Glomerular visceral epithelial cell (primary cell): ENCODE results near the gene WDR27.
A peak's percentile ranks its signal among the peaks of the same experiment; 100 is the strongest.
"Not testable (repeated sequence)": the region's sequence is repeated elsewhere in the genome, so short reads cannot be mapped to it uniquely, and the experiment has no call there.

Source experiments
- DNase-seq: peaks from one replicate; pipeline ENCODE4 v3.0.0-alpha.2; 2016; ENCODE audit errors: extremely low spot score

The WDR27 gene

DNA sequence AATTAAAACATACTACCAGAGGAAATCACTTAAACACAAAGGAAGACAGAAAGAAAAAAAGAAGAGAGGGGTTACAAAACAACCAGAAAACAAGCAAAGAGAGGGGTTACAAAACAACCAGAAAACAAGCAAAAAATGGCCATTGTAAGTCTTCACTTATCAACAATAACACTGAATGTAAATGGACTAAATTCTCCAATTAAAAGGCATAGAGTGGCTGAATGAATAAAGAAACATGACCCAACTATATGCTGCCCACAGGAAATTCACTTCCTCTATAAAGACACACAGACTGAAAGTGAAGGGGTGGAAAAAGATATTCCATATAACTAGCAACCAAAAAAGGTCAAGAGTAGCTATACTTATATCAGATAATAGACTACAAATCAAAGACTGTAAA is 180.0 kb downstream of the WDR27 start:
- no peak for DNase-seq

DNA sequence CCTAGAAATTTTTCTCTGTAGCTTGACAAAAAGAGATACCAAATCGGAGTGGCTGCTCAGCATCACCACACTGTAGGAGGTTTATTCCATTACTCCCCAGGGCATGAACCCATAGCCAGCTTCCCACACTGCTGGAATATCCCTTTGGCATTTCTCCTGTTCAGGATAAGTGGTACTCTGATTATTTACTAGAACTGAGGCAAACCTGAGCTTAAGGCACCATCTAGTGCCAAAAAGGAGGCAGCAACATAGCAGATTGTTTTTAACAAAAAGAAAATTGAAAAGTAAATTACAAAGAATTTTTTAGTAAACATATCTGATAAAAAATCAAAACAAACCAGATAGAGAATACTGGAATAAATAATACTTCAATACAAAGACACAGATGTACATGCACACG is 181.7 kb downstream of the WDR27 start:
- no peak for DNase-seq

DNA sequence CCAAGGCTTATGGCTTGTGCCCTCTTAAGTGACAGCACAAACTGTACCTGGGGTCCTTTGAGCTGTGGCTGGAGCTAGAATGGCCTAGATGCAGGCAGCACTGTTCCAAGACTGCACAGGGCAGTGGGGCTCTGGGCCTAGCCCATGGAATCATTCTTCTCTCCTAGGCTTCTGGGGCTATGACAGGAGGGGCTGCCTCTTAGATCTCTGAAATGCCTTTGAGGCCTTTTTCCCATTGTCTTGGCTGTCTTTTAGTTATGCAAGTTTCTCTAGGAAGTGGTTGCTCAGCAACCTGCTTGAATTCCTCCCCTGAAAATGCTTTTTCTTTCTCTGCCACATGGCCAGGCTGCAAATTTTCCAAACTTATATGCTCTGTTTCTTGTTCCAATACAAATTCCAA is 183.4 kb downstream of the WDR27 start:
- DNase-seq: no peak

DNA sequence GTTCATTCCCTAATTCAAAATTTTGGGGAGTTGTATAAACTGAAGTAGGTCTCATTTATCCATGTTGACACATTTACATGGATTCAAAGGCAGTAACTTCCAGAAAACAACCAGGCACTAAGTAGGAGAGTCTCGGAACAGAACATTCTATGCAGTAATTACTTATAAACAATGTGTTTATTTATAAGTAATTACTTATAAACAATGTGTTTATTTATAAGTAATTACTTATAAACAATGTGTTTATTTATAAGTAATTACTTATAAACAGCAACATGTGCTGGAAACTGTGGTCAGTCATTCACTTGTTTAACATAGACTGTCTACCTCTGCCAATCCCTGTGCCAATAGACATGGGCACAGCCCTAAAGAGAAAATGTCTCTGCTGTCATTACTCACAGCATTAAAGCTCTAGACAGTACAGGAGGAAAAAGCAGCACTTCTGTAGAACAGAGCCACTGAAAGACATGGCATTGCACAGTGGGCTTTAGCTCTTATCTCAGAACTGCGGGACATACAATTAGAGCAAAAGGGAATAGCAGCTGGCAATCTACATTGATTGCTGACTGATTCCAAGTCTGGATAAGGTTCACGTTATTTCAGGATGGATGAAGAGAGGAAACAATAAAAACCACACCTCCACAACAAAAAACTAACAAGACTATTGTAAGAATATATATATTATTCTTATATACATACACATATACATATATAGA is 188.2 kb downstream of the WDR27 start:
- no peak for DNase-seq

DNA sequence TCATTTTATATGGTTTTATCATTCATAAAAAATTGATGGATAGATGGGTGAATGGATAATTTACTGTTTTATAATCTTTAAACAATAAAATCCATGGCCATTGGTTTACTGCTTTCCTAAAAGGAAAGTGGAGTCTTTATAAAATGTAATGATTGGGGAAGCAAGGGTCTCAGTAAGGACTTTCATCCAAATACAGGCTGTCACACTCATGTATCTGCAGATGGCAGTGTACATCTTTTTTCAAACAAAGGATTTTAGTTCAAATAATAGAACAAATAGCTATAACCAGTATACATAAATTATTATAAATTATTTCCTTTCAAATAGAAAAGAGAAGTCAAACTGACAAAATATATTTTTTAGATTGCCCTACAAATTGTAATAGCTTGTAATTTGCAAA is 190.0 kb downstream of the WDR27 start:
- DNase-seq: not testable (repeated sequence)

DNA sequence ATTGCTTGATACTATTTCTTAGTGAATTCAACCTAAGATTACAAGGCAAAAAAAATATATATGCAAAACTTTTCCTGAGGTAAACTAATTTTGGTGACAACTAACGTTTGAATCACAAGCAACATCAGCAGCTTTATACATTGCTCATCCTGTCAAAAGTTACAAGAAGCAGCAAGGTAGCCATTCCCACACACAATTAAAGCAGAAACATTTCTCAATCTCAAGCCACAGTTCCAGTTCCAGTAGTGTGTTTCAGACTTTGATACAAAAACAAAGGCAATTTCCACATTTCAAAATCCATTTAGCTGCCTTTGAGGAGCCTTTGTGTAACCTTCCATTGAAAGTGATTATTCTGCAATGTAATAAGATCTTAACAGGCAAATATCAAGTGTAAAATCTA is 191.0 kb downstream of the WDR27 start:
- no peak for DNase-seq

DNA sequence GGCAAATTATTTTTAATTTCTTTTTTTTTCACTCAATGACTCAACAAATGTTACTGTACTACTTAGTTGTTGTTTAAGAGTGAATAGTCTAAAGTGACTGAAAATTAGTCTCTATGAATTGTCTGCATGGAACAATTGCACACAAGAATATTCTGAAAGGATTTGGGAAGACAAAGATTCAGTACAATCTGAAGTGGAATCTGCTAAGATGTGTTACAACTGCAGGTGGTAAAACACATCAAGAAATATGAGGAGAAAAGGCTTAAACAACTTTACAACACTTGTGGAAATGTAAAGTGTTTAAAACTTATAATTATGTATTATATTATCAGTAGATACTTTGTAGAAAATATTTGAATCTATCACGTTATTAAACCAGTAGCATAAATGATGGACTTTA is 193.4 kb downstream of the WDR27 start:
- no peak for DNase-seq

DNA sequence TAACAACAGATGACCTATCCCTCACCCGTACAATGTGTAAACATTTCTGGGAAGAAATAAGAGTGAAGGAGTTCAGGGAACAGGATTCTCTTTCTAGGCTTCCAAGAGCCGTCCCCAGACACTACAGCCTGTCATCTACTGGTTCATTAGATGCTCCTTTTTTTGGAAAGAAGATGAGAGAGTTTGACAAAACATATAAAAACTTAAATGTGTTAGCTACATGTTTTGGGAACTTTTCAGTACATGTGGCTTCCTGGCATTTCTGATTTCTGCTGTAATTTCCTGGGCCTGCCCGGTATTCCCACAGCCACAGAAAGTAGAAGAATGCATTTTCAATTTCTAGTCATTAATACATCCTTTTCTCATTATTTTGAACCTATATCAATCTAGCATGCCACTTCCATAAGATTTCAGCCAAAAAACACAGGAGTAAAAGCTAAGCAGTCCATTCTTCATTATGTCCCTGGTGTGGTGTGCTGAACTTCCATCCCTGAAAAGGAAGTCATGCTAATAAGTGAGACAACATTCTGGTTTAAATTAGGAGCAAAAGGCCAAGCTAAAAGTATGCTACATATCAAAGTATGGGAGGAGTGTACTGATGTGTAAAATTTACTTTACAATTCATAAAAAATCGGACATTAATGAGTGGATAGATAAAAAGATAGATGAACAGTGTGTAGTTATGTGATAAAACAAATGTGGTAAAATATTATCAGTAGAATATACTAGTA is 198.2 kb downstream of the WDR27 start:
- no peak for DNase-seq

DNA sequence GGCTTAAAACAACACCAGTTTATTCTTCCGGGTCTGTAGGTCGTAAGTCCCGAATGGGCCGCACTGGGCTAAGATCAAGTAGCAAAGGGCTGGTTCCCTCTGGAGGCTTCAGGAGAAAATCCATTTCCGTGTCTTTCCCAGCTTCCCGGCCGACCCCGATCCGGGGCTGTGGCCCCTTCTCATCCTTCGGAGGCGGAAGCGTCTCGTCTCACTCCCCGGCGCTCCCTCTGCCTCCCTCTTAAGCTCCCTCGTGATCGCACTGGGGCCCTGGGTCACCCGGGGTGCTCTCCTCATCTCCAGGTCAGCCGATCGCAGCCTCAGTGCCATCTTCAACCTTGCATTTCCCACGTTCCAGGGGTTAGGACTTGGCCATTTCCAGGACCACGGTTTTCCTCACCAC is 199.4 kb downstream of the WDR27 start:
- no peak for DNase-seq

DNA sequence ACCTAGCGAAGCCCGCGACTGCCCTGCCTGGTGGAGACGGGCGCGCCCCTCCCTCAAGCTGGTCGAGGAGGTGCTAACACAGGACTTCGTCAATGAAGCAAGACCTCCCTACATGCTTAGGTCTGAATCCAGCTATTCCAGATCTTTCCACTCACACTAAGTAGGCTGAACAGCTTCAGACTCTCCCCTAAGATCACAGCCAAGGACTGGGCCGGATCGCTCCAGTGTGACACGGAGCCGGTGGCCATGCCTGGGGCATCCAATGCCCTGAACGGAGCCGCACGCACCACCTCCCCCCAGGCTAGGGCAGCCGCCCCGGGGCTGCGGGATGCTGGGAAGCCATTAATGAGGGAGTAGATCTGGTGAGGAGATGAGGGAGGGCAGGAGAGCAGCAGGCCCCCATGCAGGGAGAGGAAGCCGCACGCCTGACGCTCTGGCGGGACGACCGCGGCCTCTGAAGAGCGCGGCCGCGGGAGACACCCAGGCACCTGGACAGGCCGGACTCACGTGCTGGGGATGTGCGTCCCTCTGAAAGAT is 200.0 kb downstream of the WDR27 start:
- no peak for DNase-seq

DNA sequence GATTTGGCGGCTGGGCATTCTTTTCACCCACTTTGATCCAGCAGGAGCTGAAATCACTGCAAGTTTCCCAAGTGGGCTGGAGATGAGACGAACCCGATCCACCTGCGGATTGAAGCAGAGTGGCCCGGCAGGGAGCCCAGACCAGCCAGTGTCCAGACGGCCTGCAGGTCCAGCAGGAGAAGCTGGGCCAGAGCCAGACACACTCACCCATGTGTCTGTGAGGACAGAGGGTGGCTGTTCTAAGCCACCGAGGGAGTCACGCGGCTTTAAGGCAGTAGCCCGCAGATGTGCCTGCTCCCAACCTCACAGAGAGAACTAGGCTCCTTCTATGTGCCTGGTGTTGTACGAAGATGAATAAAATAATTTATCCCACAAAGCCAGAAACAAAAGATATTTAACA is 200.7 kb downstream of the WDR27 start:
- DNase-seq: no peak

DNA sequence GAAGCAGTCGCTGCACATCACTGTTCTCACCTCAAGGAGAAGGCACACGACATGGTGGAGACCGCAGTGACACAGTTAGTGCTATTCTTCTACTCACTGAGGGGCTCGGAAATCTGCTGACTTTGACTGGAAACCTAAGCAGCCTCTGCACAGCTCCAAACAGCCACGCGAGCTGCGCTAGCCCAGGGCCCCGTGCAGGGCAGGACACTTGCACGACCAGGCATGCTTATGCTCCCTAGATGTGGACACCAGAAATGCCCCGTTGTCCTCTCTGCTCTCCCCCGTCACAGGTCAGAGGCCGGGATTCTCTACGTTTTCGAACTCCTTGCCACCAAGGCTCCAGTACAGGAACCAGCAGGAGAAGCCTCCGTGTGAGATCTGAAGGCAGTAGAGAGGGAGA is 201.1 kb downstream of the WDR27 start:
- DNase-seq: no peak

DNA sequence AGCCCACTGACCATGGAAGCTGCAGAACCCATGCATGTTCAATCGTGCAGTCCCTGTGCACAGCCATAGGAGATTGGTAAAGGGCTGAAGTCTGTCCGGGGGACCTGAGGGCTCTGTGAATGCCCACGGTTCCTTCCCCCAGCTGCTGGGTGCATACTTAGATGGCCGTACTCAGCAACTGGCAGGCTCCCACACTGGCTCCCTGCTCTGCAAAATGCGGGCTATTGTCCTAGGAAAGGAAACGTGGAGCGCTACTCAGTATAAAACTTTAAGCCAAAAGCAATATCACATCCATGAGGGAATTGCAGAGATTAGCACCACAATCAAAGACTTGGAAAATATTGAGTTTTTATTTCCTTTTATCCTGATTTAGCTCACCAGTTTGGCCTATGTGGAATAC is 202.0 kb downstream of the WDR27 start:
- no peak for DNase-seq

DNA sequence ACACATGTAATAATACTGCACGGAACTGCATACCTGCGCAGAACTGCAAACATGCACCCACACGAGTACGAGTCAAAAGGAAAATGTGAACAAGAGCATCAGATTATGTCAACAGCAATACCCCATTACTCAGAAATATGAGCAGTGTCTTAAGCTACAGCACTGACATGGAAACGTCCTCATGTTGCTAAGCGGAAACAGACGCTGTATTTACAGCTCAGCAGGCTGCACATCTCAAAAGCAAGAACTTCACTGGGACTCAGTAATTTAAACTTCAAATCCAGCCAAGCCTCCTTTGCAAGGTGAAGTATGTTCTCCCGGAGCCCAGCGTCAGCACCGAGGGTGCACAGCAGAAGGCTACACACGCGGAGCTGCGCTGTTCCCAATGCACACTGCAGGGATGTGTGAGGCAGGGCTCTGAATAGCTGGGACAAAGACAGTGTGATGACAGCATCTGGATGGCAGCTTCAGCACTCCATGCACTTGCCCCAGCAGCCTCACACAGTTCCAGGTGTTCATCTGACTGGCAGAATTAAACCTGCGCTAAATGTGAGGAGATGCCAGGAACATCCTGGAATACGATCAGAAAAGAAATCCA is 202.8 kb downstream of the WDR27 start:
- no peak for DNase-seq

DNA sequence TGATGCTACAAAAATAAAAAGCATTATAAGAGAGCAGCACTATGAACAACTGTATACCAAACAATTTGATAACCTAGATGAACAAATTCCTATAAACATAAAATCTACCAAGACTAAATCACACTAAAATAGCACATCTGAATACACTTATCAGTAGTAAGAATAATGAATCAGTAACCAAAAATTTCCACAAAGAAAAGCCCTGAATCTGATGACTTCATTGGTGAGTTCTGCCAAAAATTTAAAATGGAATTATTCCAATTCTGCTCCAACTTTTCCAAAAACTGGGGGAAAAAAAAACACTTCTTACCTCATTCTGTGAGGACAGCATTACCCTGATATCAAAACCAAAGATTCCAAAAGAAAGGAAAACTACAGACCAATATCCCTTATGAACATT is 206.2 kb downstream of the WDR27 start:
- no peak for DNase-seq

DNA sequence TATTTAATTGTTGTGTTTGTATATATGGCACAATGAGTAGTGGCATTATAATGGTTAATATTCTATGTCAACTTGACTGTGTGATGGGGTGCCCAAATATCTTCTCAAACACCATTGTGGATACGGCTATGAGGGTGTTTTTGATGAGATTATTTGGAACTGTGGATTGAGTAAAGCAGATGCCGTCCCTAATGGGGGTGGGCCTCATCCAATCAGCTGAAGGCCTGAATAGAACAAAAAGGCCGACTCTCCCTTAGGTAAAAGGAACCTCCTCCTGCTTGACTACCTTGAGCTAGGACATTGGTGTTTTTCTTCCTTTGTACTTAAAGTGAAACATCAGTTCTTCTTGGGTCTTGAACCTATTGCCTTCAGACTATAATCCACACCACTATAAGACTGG is 207.8 kb downstream of the WDR27 start:
- no peak for DNase-seq

DNA sequence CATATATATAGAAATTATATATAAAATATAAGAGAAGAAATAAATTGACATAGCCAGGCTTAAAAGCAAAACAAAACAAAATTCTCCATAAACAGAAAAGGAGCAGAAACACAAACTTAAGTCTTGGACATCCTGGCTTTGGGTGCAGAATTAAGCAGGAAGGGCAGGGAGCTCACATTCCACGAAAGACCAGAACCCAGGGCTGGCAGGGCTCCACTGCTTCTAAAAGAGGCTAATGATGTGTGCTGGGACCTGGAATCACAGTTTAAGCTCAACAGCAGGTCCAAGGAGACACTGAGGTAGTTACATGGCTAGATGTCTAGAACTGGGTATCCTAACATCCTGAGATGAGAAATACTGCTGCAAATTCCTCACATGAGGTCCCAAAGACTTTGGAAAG is 210.3 kb downstream of the WDR27 start:
- no peak for DNase-seq

DNA sequence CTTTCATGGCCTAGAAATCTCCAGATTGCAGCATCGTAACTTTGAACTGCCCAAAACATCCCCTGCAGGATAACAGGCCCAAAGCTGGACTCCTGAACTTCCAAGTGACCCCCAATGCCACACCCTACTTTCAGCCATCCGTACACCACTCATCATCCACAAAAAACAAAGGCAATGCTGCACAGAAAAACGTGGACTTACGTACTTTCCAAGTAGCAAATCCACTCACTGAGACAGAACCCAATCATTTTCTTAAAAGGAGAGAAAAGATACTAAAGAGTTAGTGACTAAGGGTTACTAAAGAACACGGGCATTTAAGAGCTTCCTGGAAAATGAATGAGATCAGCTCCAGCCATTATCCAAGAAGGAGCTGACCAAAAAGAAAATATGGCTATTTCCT is 211.0 kb downstream of the WDR27 start:
- DNase-seq: no peak

DNA sequence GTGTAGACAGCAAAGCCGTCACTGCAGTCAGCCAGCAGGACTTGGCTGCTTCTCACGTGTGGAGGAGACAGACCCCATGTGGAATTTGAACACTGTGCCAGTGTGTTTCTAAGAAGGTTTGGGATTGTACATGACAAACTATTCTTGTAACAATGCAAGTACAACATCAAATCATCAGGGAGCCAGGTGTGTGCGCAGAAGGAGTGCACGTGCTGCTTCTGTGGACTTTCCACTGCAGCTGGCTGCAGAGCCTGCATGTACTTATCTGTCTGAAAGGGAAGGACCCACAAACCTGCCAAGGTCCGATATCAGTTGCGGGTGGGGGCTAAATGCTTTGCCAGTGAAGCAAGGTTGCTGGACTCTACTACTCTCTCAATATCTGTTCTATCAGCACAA is 211.6 kb downstream of the WDR27 start:
- no peak for DNase-seq

DNA sequence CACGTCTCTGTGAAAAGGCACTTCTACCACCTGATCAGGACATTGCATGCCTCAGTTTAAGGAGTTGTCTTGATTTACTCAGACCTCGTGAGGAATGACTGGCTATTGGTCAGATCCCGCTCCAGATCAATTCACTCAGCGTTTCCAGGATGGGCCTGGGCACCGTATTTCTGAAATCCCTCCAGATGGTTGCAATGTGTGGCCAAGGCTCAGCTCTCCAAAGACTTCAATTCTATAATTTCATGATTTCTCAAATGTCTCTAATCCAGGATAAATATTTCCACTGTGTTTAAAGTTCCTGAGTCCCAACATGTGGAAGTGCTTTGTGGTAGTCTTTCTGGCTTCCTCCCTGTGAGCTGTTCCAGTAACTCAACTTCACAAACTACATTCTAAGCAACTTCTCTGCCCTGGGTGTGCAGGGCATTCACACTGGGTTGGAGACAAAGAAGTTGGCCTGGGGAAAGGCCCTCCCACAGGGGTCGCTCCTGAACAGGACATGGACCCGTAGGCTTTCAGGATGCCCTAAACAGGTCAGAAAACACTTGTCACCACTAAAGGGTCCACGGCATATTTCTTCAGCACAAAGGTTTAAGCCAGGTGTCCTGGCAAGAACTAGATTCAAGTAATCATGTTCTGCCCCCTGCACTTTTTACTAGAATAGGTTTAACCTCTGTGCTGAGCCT is 212.1 kb downstream of the WDR27 start:
- DNase-seq: no peak

DNA sequence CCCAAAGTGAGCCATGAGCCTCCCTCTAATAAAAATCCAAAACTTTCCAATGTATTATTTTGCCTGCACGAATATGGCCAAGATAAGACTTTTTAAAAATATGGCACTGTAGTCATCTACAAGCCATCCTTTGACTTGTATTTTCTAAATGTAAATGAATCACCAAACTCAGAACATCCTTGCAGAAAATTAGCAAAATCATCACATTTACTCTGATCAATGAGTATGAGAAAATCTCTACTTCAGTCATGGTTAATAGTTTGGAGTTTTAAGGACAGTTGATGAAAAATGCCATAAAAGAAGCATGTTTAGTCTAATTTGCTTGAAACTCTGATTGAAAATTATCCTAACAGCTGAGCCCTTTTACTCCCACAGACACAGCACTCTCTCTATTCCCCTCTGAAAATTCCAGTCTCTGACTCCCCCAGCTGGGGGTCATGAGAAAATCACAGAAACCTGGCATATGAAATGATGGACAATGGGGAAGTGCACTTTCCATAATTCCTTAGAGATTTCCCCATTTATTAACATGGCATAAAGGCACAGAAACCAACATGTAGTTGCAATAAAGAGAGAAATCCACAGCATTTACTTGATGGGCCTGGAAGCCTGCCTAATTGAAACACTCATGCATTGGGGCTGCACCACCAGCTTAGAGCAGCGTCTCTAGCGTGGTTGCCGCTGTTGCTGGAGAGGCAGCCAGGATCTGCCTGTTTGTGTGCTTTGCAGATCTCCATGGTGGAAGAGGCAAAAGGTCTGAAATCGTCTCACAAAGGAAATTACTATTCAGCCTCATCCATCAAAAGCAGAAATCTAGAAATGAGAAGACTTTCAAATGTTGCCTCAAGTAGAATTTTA is 214.0 kb downstream of the WDR27 start:
- peak; percentile 8 for DNase-seq
